G401 (cell line): Measurements from ENCODE around the gene MACROH2A2. TPM values are rescaled to one million over a fixed set of nuclear protein-coding genes. Genes with fewer than 3 reads are reported as not detected.
"Not testable (repeated sequence)": the region's sequence is repeated elsewhere in the genome, so short reads cannot be mapped to it uniquely, and the experiment has no call there.

Experiments
- DNase-seq: peaks from one replicate; pipeline ENCODE4 v3.0.0-alpha.2; 2015; ENCODE audit warnings: low spot score
- in situ Hi-C: cut with HindIII; loops from 2 replicates; pipeline ENCODE4 v1.10.0; 2016; ENCODE audit warnings: low sequenced_read_pairs, mixed read lengths
- total RNA-seq: library from RNA; depleted of rRNA; stranded (reverse); fragments of >200 nt; shearing (Covaris generic); gene quantifications from 2 replicates; pipeline ENCODE4 v1.2.3, GENCODE V29; 2014

MACROH2A2 gene
- total RNA-seq, 1 experiment from 2014 or later = 83.1 TPM

DNA sequence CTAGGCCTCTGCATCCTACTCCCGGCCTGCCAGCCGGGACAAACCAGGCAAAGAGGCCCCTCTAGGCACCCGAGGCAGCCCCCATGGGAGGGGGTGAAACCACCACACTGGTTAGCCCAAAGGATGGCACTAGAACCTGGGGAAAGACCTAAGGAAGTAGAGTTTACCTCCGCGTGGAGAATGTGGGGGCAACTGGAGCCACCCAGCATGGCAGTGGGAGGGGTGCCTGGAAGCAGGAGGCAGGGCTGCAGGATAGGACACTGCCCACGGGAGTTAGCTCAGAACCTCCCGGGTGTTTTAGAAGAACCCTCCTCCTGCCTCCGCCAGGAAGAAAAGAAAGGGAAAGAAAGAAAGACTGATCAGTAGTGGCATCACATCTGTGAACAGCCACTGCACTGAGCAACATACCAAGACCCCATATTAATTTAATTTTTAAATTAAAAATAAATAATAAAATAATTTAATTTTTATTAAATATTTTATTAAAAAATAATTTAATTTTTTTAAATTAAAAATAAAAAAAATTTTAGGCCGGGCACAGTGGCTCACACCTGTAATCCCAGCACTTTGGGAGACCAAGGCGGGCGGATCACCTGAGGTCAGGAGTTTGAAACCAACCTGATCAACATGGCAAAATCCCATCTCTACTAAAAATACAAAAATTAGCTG lies 68.8 kb downstream of the MACROH2A2 start:
- in situ Hi-C loops = no loop called here
- no peak for DNase-seq

GRCh38 chr10:70122742-70123141 lies 70.1 kb downstream of the MACROH2A2 start:
- DNase-seq = no peak
- in situ Hi-C loops = no loop called here

- in situ Hi-C loops, DNase-seq: not testable (repeated sequence)
Observed at GRCh38 chr10:70123166-70123565, 70.5 kb downstream of the MACROH2A2 start.

GRCh38 chr10:70123817-70124216 lies 71.2 kb downstream of the MACROH2A2 start:
- in situ Hi-C loops = no loop called here

GRCh38 chr10:70124415-70124814 lies 71.8 kb downstream of the MACROH2A2 start:
- DNase-seq = no peak
- in situ Hi-C loops = no loop called here

More at GRCh38 chr10:70123817-70124216, 71.2 kb downstream of the MACROH2A2 start:
- no peak for DNase-seq

GRCh38 chr10:70124918-70125317 lies 72.3 kb downstream of the MACROH2A2 start:
- in situ Hi-C loops = no loop called here
- DNase-seq = no peak

DNA sequence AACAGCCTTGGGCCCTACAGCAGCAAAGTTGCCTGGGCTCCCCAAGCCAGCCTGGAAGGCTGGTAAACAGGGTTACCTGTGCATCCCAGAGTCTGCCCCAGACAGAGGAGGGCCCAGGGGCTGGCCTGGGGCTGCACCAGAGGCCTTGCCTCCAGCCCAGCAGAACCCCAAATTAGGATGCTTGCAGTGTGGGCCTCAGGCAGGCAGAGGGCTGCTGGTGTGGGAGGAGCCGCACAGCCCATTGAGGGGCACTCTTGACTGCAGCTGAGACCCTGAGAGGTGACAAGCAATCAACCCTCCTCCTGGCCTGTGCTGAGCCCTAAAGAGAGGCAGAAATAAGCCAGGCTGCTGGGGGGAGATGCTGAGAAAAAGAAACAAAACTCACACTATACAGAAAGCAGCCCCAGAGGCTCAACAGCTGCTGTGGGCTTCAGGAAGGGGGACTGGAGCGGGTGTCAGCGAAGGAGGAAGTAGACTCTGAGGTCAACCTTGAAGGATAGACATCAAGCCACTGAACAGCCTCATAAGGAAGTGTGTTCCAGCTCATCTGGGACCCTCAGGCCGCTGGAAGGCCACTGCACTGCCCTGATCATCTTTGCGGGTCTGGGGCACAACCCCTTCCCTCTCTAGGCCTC lies 73.4 kb downstream of the MACROH2A2 start:
- in situ Hi-C loops = no loop called here
- DNase-seq = no peak

GRCh38 chr10:70126700-70127395 lies 74.2 kb downstream of the MACROH2A2 start:
- DNase-seq = no peak
- in situ Hi-C loops = no loop called here

- in situ Hi-C loops = no loop called here
- DNase-seq = no peak
Observed at GRCh38 chr10:70130878-70131559, 78.4 kb downstream of the MACROH2A2 start.

- no peak for DNase-seq
- in situ Hi-C loops = no loop called here
Observed at GRCh38 chr10:70131560-70131937, 78.9 kb downstream of the MACROH2A2 start.

- in situ Hi-C loops = no loop called here
- peak; percentile 25 for DNase-seq
Observed at GRCh38 chr10:70132098-70133029, 79.7 kb downstream of the MACROH2A2 start, which contains the start of gene AIFM2. Gene AIFM2 (minus strand): TSS chr10:70132825. CDS start chr10:70124084, 8,741 bp downstream.

- no peak for DNase-seq
Observed at GRCh38 chr10:70135046-70135445, 82.4 kb downstream of the MACROH2A2 start.

GRCh38 chr10:70135684-70136083 lies 83.0 kb downstream of the MACROH2A2 start:
- DNase-seq = peak; percentile 51
- in situ Hi-C loops = no loop called here

More at GRCh38 chr10:70135046-70135445, 82.4 kb downstream of the MACROH2A2 start:
- in situ Hi-C loops = no loop called here

- DNase-seq = no peak
- in situ Hi-C loops = no loop called here
Observed at GRCh38 chr10:70137135-70137534, 84.5 kb downstream of the MACROH2A2 start.

DNA sequence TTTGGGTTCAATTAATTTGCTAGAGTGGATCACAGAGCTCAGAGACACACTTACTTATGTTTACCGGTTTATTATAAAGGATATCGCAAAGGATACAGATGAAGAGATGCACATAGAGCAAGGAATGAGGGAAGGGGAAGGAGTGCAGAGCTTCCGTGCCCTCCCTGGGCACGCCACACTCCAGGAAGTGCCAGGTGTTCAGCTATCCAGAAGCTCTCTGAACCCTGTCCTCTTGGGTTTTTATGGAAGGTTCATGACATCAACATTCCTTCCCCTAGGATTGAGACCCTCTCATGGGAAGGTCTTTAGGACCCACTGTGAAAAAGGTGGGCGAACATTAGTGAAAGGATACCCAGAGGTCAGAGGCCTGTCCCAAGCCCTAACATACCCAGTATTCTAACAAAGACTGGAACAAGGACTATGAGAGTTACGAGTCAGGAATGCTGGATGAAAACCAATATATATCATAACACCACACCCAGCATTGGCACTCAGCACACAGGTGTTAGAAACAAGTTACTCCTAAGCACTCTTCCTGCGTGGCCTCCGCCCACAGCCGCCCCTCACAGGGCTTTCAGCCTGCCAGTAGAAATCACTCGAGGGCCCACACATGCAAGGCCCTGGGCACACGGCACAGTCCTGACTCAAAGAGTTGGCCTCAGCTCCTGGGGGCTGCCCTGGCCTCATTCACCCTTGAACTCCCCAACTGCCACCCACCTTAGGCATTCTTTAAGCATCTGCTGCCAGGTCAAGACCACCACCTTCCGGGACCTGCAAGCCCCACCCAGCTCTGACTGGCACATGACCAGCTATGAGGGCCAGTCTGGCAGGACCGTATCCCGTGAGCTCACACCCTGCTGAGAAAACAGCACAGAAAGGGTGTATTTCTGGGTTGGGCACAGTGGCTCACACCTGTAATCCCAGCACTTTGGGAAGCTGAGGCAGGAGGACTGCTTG lies 85.6 kb downstream of the MACROH2A2 start:
- in situ Hi-C loops = no loop called here
- DNase-seq = no peak

DNA sequence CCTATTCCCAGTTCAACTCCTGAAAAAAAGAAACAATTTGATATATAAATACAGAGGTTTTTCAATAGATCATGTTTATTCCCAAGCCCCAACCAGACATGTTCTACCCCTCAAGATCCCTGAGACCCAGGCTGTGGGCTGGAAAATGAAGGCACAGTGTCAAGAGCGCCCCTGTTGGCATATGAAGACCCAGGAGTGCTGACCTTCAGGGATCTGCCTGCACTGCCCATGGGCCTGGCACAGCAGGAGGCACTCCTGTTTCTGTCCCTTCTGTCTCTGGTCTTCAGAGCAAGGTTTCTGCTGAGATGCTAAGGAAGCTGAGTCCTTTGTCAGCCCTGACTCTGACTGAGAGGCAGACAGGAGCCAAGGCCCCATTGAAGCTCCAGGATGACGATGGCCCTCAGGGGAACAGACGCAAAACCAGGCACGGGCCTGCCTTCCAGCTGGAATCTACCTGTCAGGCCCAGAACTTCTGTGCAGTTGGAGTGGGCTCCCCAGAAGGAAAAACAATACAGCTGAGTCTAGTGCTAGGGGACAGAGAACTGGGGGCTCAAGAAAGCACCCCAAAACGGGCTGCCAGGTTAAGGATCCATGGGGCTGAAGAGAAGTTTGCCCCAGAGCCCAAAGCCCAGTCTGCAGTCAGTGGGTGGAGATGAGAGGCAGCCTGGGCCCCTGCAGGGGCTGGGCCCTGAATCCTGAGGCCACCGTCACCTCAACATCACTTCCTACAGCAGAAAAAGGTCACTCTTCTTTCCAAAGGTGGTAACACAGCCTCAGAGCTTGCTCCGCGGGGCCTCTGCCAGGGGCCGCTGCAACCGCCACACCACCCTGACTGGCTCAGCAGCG lies 86.7 kb downstream of the MACROH2A2 start:
- in situ Hi-C loops = no loop called here

DNA sequence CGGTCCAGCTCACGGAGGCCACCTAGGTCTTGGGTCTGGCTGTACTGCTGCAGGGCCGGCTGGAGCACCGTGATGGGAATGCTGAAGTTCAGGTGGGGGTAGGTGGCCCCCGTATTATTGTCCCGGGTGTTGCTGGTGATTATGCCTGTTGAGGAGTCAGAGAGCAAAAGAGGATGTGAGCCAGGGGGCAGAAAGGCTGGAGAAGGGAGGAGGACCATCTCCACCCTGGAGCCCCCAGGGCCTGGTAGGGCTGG lies 87.3 kb downstream of the MACROH2A2 start:
- DNase-seq = no peak
- in situ Hi-C loops = no loop called here

More for the DNA sequence above, 86.7 kb downstream of the MACROH2A2 start:
- no peak for DNase-seq
